SH-SY5Y (cell line): ENCODE results near the gene HLA-DRB5.

Experiments
- GATA2 ChIP-seq: IDR thresholded peaks from 2 replicates; pipeline ENCODE4 v1.6.1; 2011; ENCODE audit warnings: mild to moderate bottlenecking, low read depth, low read length
- GATA3 ChIP-seq: IDR thresholded peaks from 2 replicates; pipeline ENCODE4 v1.6.1; 2011; ENCODE audit warnings: low read depth, mild to moderate bottlenecking, low read length, moderate library complexity

- no peak for TF ChIP-seq GATA3
- no peak for TF ChIP-seq GATA2
Observed at GRCh38 chr6:32488083-32488482, 42.0 kb downstream of the HLA-DRB5 start.
